Posterior cingulate gyrus (tissue), 11 donors: ENCODE results near the gene PYGL.
"Not testable (repeated sequence)": the region's sequence is repeated elsewhere in the genome, so short reads cannot be mapped to it uniquely, and the experiment has no call there.

ENCODE experiments used
- DNase-seq, 10 donors: peaks; one replicate each; pipeline versions ENCODE4 v3.0.0 to v3.0.0-alpha.2; 2020 to 2021; ENCODE audit warnings: mixed read lengths in 3 of 10
- intact Hi-C: fragments of 100-400 bp; cut with DNase I; formaldehyde crosslinking; loops from one replicate; pipeline ENCODE4 v1.15.1; 2023

Gene PYGL

GRCh38 chr14:50955373-50956043 is 11.2 kb upstream of the PYGL start:
- DNase-seq = peak in 1 of 10 donors; percentile 91
- intact Hi-C loops = loop anchor here (2.0 to 10.0 kb wide), 3 partner anchors 69 to 263 kb away; no protein-coding TSS in a partner anchor

DNA sequence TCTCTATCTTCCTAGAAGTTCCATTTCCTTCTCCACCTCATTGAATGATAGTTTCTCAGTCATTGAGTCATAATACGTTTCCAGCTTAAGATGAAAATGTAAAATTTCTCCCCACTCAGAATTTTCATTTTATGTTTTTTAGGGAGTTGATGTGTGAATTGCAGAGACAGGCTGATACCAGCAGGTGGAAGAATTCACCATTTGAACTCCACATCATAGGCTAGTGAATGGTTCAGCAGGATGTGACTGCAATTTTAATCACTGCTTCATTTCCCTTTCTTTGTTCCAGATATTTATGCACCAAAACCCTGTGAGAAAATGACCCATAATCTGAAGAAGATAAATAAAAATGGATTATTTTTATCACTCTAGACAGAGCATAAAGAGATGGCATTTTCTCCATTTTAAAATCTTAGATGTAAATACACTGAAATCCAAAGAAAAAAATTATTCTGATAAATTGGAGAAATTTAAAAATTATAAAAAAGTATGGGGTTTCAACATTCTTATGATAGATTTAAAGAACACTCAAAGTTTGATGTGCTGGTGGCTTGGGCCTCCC is 10.6 kb upstream of the PYGL start:
- intact Hi-C loops = loop anchor here (2.0 to 10.0 kb wide), 5 partner anchors 70 to 822 kb away; no protein-coding TSS in a partner anchor
- DNase-seq = no peak

DNA sequence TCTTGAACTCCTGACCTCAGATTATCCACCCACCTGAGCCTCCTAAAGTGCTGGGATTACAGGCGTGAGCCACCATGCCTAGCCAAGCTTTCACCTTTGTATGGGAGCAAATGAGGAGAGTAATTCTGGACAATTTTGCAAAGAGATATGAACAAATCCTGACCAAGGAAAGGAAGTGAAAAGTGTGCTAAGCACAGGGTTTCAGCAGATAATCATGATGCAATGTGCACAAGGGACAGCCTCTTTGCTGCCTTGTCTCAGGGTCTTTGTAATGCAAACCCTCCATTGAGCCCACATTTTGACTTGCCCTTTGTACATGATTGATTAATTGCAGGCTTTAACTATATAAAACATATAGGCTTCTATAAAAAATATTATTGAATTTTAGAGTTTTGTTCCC is 9.2 kb upstream of the PYGL start:
- no peak for DNase-seq
- intact Hi-C loops = loop anchor here (5.0 to 10.0 kb wide), 3 partner anchors 71 to 824 kb away; no protein-coding TSS in a partner anchor

DNA sequence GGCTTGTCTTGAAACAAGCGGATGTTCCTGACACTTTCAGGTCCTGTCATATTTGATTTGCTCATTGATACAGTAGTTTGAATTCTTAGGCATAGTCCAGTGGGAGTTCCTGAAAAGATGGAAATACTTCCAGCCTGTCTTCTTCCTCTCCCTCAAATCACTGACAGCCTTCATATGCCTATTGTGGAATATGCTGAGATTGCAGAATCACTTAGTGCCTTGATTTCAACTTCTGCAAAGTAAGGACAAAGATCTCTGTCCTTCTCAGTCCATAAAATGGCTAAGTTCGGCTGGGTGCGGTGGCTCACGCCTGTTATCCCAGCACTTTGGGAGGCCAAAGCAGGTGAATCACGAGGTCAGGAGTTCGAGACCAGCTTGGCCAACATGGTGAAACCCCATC is 6.7 kb upstream of the PYGL start:
- intact Hi-C loops = loop anchor here (5.0 to 10.0 kb wide), 3 partner anchors 74 to 826 kb away; no protein-coding TSS in a partner anchor
- DNase-seq = no peak

GRCh38 chr14:50948205-50948604 is 3.9 kb upstream of the PYGL start:
- DNase-seq = no peak
- intact Hi-C loops = no loop called here

DNA sequence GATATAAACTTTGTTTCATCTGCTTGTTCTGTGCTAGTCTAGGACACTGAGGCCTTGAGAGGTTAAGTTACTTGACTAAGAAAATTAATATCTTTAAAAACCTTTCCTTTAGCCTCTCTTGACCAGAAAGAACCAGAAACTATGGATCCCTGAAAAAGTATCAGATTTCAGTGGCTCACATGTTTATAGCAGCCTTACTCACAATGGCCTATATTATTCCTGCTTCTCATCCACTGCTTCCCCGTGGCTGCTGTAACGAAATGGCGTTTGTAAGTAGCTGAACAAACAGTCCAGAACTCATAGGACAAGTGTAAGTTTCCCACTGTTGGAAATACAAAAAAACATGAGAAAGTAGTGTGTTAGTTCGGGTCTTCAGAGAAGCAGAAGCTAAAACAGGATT is 3.2 kb upstream of the PYGL start:
- intact Hi-C loops = no loop called here

DNA sequence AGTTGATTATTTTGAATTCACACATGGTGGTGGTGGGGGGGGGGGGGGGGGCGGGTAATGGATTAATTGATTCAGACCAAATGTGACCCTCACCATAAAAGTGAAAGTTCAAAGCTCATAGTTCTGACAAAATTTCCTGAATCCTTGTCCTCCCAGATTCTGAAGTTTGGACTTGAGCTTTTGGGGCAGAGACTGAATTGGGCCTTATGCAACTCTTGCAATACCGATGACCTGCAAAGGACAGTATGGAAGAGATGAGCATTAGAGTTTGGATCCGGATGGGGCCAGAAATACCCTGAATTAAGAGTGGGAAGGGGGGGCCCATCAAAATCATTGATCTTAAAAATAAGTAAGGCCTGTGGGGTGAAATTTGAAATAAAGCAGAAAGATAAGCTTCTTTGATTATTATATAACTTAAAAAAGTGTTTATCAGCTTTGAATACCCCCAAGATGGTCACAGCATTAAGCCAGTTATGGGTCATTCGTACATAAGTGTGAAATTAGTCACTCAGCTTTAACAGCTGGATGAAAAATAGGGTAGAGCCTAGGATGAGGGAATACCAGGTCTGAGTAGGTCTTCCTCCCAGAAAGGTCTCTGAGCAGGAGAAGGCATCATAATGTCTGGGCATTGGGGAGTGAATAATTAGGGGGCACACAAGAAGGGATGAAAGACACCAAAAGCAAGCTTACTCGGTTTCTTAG is 2.1 kb upstream of the PYGL start:
- no peak for DNase-seq
- intact Hi-C loops = no loop called here

More for the DNA sequence above, 3.2 kb upstream of the PYGL start:
- DNase-seq = no peak

DNA sequence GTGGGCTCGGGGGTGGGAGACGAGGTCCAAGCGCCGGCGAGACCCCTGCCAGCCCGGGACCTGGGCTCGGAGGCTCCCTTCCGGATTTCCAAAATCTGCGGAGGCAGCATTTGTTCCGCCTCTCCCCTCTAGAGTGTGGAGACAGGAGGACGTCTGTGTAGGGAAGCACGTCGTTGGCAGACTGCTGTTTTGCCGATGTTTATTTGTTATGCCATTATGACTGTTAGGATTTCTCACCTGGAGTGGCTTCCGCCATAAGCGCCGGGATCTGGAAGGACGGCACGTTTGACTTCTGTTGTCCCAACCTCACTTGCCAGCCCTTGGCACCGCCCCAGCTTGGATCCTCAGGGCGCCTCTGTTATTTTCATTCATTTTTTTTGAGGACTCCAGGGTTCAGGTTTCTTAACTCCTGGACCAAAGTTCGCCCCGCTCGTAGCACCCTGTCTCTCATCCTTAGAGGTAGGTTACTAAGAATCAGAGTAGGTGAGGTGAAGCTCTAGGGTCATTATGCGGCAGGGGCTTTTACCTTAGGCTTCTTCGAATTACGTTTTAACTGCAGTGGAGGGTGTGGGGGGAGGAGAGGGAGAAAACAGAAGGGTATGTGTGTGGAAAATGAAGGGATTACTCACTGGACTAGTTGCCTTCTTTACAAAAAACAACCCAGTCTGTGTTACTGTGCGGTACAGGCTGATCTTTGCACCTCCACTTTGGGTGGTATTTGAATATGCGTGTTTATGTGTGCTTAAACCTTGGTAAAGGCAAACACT is 547 bp upstream of the PYGL start:
- intact Hi-C loops = no loop called here
- peak in 2 of 10 donors; percentile 40 to 79 for DNase-seq

- no peak for DNase-seq
- intact Hi-C loops = no loop called here
These were observed 881 bp downstream of the PYGL start for GRCh38 chr14:50943261-50943942.

- intact Hi-C loops, DNase-seq: not testable (repeated sequence)
These were observed 2.6 kb downstream of the PYGL start for GRCh38 chr14:50941638-50942037.

DNA sequence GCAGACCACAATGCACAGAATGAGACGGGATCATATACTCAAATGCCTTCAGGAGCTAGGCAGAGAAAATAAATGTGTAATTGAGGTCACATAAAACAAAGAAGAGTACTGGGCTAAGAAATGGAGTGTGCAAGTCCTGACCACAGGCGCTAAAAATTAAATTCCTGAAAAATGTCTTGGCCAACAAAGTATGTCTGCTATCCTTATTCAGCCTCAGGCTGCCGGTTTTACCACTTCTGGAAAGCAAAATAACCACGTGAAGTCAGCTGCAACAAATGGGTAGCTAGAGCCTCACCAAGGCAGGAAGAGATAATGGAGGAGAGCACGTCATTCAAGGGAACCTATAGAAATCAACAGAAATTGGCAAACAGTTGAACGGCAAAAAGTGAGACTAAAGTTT is 3.1 kb downstream of the PYGL start:
- intact Hi-C loops = no loop called here
- DNase-seq = no peak

GRCh38 chr14:50937800-50938199 is 6.5 kb downstream of the PYGL start:
- intact Hi-C loops = no loop called here

DNA sequence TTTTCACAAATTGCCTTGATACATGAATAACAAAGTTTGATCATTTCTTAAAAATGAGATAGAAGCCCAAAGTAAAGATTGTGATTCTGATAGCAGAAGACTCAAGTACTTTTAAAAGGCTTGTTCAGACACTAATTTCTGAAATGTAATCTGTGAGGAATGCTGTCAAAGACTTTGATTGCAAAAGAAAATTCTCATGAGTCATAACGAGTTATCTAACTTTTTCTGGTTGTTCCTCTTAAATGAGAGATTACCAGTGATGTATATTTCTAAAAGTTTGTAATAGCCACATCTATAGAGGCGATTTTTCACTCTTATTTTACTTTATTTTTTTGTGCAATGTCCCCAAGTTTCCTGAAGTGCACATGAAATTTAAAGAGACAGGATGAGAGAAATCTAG is 7.0 kb downstream of the PYGL start:
- intact Hi-C loops = no loop called here
- no peak for DNase-seq

More at GRCh38 chr14:50937800-50938199, 6.5 kb downstream of the PYGL start:
- DNase-seq = no peak

DNA sequence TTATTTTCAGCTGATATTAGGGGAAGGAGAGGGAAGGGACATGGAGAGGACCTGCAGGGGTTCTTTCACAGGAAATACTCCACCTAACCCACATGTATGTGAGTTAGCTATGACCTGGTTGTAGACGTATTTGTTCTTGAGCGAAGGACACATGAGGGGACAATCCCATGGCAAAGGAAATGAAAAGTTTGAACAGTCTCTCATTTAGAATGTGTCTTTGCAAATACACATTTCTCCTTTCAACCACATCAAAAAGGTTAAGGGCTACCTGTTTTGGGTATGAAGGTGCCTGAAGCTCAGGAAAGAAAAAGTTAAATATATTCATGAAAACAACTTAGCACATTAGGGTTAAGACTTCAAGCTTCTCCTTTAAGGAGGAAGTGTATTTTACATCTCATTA is 7.4 kb downstream of the PYGL start:
- DNase-seq = no peak
- intact Hi-C loops = no loop called here

GRCh38 chr14:50936016-50936340 is 8.3 kb downstream of the PYGL start:
- intact Hi-C loops = no loop called here
- no peak for DNase-seq

- intact Hi-C loops = no loop called here
- no peak for DNase-seq
These were observed 8.9 kb downstream of the PYGL start for GRCh38 chr14:50935126-50936015.

- no peak for DNase-seq
- intact Hi-C loops = no loop called here
These were observed 11.4 kb downstream of the PYGL start for GRCh38 chr14:50932592-50933495.

DNA sequence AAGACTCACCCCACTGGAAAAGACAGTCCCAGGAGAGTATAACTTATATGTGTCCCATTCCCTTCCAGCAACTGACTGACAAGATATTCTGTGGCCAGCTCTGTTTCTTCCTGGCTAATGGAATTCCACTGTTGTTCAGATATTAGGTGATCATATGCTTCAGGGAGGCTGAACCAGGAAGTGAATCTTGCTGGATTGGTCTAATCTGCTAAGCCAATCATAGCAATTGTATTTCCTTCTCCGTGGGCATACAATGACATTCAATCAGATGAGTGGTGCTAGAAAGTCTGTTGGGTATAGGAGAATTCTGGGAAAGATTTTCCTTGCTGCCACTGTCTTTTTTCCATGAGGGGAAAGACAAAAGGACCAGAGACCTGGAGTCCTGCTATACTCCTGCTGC is 12.1 kb downstream of the PYGL start:
- no peak for DNase-seq
- intact Hi-C loops = no loop called here
